Measurements from ENCODE around the gene GTF2A1.

The GTF2A1 gene

DNA sequence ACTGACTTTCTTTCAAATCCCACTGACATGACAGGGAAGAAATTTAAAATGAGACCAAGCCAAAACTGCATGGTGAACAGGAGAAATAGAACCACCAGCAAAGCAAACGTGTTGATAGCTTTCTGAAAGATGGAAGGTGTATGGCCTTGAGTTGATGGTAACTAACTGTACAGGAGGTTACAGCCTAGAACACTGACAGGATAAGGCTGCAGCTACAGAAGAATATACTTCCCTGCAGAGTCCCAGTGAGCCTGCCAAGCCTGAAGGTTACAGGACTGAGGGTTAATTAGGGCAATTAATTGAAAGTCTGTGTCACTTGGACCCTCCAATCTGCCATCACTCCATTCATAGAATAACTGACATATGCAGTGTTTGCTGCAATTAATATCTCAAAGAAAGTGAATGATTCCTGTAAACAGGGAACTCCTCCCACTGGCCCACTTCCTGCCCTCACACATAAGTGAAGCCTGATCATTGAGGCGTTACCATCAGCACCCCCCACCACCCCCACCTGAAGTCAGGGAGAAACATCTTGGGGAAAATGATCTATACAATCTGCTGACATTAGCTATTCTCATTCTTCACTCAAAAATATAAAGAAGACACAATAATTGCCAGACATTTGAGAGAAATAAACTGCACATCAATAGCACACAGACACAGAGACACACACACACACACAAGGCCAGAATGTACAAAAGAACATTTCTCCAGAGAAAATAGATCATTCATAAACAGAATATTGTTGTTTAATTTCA, 73.4 kb downstream of the GTF2A1 start:
- Histone ChIP-seq H3K4me2 (peak overlapping the region; percentile 43 to 72 (median 64)), H4K20me1 (no peaks in the 10 kb centered on the region), H3K9me3 (replicated peaks in 1 of 11) (peaks cover 0 to 13% (median 5%) of the 10 kb centered on the region in 11 experiments; a peak in 7 of 22 replicates)

DNA sequence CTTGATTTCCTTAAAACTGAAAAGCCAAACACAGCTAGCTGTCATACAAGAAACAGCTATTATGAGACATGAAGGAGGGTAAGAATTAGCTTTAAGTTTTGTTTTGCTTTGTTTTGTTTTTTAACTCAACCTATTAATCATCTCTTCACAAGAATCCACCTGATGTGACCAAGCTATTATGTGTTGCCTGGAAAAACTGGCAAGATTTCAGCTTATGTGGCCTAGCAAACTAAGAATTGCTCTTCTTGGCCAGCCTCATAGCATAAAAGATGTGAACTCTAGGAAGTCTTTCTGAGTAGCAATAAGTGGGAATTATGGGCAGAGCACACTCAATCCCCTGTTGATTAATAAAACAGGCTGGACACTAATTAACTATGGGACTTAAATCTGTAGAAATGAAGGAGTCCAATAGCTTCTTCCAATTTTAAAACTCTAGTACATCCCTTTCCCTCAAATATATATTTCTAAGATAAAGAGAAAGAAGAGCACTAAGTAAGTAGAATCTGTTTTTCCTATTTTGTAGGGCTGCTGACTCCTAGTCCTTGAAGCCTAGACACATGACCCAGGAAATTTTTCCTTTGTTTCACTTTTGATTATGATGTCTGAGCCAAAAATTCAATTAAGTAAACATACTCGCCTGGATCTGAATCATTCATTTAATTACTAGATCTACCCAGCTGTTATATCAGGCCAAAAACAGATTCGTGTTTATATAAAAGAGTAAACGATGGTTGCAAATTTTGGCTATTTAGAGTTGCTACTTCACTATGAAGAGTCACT, 75.7 kb downstream of the GTF2A1 start:
- H3K9me3 ChIP-seq (replicated peaks in 1 of 11) = peaks cover 0 to 16% (median 4%) of the 10 kb centered on the region in 11 experiments; a peak in 7 of 22 replicates
- no peak for TF ChIP-seq Cebpa-rat (IDR thresholded peaks at IDR 0.05)
- no peak overlapping the region for H3K4me3 ChIP-seq
- H3K4me2 ChIP-seq = no peak overlapping the region
- H3K4me1 ChIP-seq = peaks cover 13 to 31% (median 15%) of the 10 kb centered on the region in 10 experiments
- no peaks in the 10 kb centered on the region for H3K36me3 ChIP-seq
- H3K27ac ChIP-seq = no peak overlapping the region
- H3K27me3 ChIP-seq = no peaks in the 10 kb centered on the region
- H3K9ac ChIP-seq = no peak overlapping the region
- H4K20me1 ChIP-seq = no peaks in the 10 kb centered on the region

More for the DNA sequence above, 73.4 kb downstream of the GTF2A1 start:
- H3K4me3 ChIP-seq = no peak overlapping the region
- no peaks in the 10 kb centered on the region for H3K36me3 ChIP-seq
- H3K9ac ChIP-seq = 0 out of 22 replicates have a peak overlapping the region, but pooled peaks of 1 of the 11 experiments have one; percentile 1
- H3K27me3 ChIP-seq = no peaks in the 10 kb centered on the region
- no peak for TF ChIP-seq Cebpa-rat (IDR thresholded peaks at IDR 0.05)
- H3K4me1 ChIP-seq = peaks cover 13 to 21% (median 17%) of the 10 kb centered on the region in 10 experiments
- H3K27ac ChIP-seq = no peak overlapping the region

DNA sequence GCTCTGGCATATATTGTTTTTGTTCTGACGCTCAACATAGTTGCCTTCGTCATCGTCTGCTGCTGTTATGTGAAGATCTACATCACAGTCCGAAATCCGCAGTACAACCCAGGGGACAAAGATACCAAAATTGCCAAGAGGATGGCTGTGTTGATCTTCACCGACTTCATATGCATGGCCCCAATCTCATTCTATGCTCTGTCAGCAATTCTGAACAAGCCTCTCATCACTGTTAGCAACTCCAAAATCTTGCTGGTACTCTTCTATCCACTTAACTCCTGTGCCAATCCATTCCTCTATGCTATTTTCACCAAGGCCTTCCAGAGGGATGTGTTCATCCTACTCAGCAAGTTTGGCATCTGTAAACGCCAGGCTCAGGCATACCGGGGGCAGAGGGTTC, 77.0 kb downstream of the GTF2A1 start:
- peaks cover 13 to 31% (median 15%) of the 10 kb centered on the region in 10 experiments for H3K4me1 ChIP-seq
- H3K4me3 ChIP-seq = no peak overlapping the region
- H3K9ac ChIP-seq = no peak overlapping the region
- no peaks in the 10 kb centered on the region for H3K36me3 ChIP-seq
- TF ChIP-seq Cebpa-rat (IDR thresholded peaks at IDR 0.05) = no peak
- H3K27ac ChIP-seq = no peak overlapping the region
- no peaks in the 10 kb centered on the region for H3K27me3 ChIP-seq
- H3K9me3 ChIP-seq (replicated peaks in 1 of 11) = peaks cover 0 to 16% (median 3%) of the 10 kb centered on the region in 11 experiments; a peak in 7 of 22 replicates
- H3K4me2 ChIP-seq = no peak overlapping the region
- no peaks in the 10 kb centered on the region for H4K20me1 ChIP-seq

DNA sequence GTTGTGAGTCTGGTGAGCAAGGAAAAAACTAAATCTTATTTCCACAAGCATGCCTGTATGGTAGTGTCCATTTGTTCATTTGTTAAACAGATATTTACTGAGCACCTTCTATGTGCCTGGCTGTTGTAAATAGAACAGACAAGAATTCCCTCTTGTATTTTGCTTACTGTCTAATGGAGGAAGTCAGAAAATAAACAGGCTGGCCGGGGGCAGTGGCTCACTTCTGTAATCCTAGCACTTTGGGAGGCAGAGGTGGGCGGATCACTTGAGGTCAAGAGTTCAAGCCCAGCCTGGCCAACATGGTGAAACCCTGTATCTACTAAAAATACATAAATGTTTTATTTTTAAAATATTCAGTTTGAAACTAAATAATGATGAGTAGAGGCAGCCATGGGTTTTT, 79.3 kb downstream of the GTF2A1 start:
- H3K4me2 ChIP-seq = peak overlapping the region in 4 of 11 experiments; percentile 28 to 51 (median 43); a peak in 8 of 22 replicates
- H3K4me1 ChIP-seq = peaks cover 0 to 14% (median 2%) of the 10 kb centered on the region in 10 experiments; a peak in 11 of 20 replicates
- no peak overlapping the region for H3K27ac ChIP-seq
- no peaks in the 10 kb centered on the region for H3K27me3 ChIP-seq
- no peak for TF ChIP-seq Cebpa-rat (IDR thresholded peaks at IDR 0.05)
- H3K9ac ChIP-seq = no peak overlapping the region
- H3K36me3 ChIP-seq = no peaks in the 10 kb centered on the region
- no peak overlapping the region for H3K4me3 ChIP-seq
- peaks cover 0 to 16% (median 3%) of the 10 kb centered on the region in 11 experiments; a peak in 7 of 22 replicates for H3K9me3 ChIP-seq (replicated peaks in 1 of 11)
- no peaks in the 10 kb centered on the region for H4K20me1 ChIP-seq

- Histone ChIP-seq H3K4me3 (no peak overlapping the region), H3K9me3 (replicated peaks in 1 of 11) (peaks cover 12 to 32% (median 19%) of the 10 kb centered on the region in 11 experiments; a peak in 21 of 22 replicates), H3K4me2 (no peak overlapping the region), H3K36me3 (no peaks in the 10 kb centered on the region), H3K9ac (no peak overlapping the region), H3K4me1 (peaks cover 0 to 14% (median 0%) of the 10 kb centered on the region in 10 experiments; a peak in 6 of 20 replicates), H3K27ac (no peak overlapping the region), H3K27me3 (no peaks in the 10 kb centered on the region), H4K20me1 (no peaks in the 10 kb centered on the region)
- no peak for TF ChIP-seq Cebpa-rat (IDR thresholded peaks at IDR 0.05)
Observed at GRCh38 chr14:81138429-81138828, 82.3 kb downstream of the GTF2A1 start.

- Histone ChIP-seq H3K4me2 (no peak overlapping the region), H3K4me3 (no peak overlapping the region), H3K9me3 (replicated peaks in 1 of 11) (peaks cover 11 to 23% (median 19%) of the 10 kb centered on the region in 11 experiments; a peak in 20 of 22 replicates), H3K9ac (no peak overlapping the region), H3K36me3 (no peaks in the 10 kb centered on the region), H3K27ac (no peak overlapping the region), H4K20me1 (no peaks in the 10 kb centered on the region), H3K4me1 (peaks cover 0 to 14% (median 0%) of the 10 kb centered on the region in 10 experiments; a peak in 6 of 20 replicates), H3K27me3 (no peaks in the 10 kb centered on the region)
- TF ChIP-seq Cebpa-rat (IDR thresholded peaks at IDR 0.05) = no peak
Observed at GRCh38 chr14:81137316-81137715, 83.4 kb downstream of the GTF2A1 start.

DNA sequence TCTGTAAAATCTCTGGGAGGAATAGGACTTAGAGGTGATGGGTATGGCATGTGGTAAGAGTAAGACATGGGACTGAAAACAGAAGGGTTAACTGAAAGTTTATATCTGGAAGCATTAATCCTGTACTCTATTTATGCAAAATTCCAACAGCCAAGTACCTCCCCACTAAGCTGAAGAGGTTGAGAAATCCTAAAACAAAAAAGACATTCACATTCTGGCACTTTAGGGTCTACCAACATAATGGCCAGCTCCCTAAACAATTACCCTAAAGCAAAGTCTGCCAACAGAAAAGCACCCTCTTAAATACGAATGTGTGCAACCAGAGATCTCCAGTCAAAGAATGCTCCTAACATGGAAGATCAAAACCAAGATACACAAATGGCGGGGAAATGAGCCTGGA, 87.4 kb downstream of the GTF2A1 start:
- Histone ChIP-seq H3K4me1 (peaks cover 0 to 3% (median 0%) of the 10 kb centered on the region in 10 experiments; a peak in 3 of 20 replicates), H3K9me3 (replicated peaks in 1 of 11) (peaks cover 11 to 26% (median 20%) of the 10 kb centered on the region in 11 experiments; a peak in 20 of 22 replicates), H3K36me3 (no peaks in the 10 kb centered on the region), H3K4me3 (no peak overlapping the region), H3K9ac (no peak overlapping the region), H3K27ac (no peak overlapping the region), H4K20me1 (no peaks in the 10 kb centered on the region), H3K4me2 (no peak overlapping the region), H3K27me3 (no peaks in the 10 kb centered on the region)
- TF ChIP-seq Cebpa-rat (IDR thresholded peaks at IDR 0.05) = no peak

DNA sequence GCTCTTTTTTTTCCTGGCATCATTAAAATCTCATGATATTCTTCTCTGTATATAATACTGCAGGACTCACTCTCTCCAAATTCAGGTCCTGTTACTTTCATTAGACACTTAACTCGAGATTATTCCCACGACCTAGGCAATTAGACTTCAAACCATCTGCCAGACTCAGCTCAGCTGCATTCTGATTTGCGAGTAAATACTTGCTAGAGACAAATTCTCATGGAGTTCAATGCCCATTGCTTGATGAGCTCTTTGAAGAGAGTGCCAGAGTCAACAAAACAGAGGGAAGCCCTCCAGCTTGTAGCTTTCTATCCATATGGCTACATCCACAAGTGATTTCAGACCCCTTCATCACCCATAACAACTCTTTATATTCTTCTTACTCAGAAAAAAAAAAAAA, 88.3 kb downstream of the GTF2A1 start:
- Histone ChIP-seq H3K4me3 (no peak overlapping the region), H3K9me3 (replicated peaks in 1 of 11) (peaks cover 15 to 36% (median 24%) of the 10 kb centered on the region in 11 experiments; a peak in 21 of 22 replicates), H3K4me1 (peaks cover 0 to 11% (median 0%) of the 10 kb centered on the region in 10 experiments; a peak in 6 of 20 replicates), H3K9ac (no peak overlapping the region), H3K27ac (no peak overlapping the region), H4K20me1 (no peaks in the 10 kb centered on the region), H3K36me3 (no peaks in the 10 kb centered on the region), H3K27me3 (no peaks in the 10 kb centered on the region), H3K4me2 (no peak overlapping the region)
- no peak for TF ChIP-seq Cebpa-rat (IDR thresholded peaks at IDR 0.05)

DNA sequence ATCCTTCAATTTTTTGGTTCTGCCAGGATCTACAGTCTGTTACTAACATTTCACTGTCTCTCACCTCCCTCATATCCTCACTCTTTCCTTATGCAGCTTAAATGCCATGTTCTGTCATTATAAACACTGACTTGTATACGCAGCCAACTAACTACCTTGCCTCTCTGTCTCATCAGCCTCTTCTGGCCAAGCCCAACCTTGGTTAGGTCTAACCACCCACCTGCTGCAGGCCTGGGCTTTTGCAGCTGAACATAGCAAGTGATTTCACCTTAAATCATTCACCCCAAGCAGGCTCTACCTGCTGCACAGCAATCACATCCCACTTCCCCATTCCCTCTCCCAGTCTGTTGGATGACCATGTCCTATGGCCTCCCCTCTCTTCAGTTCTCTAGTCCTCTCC, 91.5 kb downstream of the GTF2A1 start:
- peaks cover 7 to 23% (median 12%) of the 10 kb centered on the region in 10 experiments; a peak in 16 of 20 replicates for H3K4me1 ChIP-seq
- no peaks in the 10 kb centered on the region for H3K27me3 ChIP-seq
- H3K9ac ChIP-seq = no peak overlapping the region
- peaks cover 0 to 5% (median 0%) of the 10 kb centered on the region in 11 experiments; a peak in 1 of 22 replicates for H3K36me3 ChIP-seq
- H3K9me3 ChIP-seq (replicated peaks in 1 of 11) = peaks cover 19 to 49% (median 33%) of the 10 kb centered on the region in 11 experiments; a peak in 21 of 22 replicates
- no peaks in the 10 kb centered on the region for H4K20me1 ChIP-seq
- H3K4me3 ChIP-seq = no peak overlapping the region
- no peak overlapping the region for H3K27ac ChIP-seq
- TF ChIP-seq Cebpa-rat (IDR thresholded peaks at IDR 0.05) = no peak
- H3K4me2 ChIP-seq = no peak overlapping the region

Data from BLaER1 treated with 17β-estradiol and CSF1 and Interleukin-3, amounts not matched to agents 10 nM and 100 nM (cell line).